Measurements from ENCODE around the gene NXT1. TPM values are rescaled to one million over a fixed set of nuclear protein-coding genes. Genes with fewer than 3 reads are reported as not detected.
"Not testable (repeated sequence)": the region's sequence is repeated elsewhere in the genome, so short reads cannot be mapped to it uniquely, and the experiment has no call there.

Gene NXT1
- total RNA-seq, 2 donors from 2014 or later: 77.5 to 77.6 TPM

DNA sequence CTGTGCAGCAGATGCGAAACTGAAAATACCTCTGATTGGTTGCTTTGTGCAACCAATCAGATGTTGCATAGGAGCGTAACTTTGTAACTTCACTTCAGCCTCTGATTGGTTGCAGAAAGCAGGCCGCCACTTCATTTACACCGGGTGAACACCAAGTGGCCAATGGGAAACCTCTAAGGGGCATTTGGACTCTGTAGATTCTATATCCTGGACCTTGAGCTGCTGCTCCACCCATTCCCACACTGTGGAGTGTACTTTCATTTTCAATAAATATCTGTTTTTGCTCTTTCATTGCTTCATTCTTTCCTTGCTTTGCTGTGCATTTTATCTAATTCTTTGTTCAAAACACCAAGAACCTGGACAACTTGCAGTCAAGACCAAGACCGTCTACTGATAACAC, 14.1 kb upstream of the NXT1 start:
- H3K4me3 Mint-ChIP-seq: no peak overlapping the region
- H3K27ac Mint-ChIP-seq: no peak overlapping the region
- DNase-seq (no peak), ATAC-seq (no peak)
- H3K9me3 ChIP-seq (ENCODE audit: control insufficient read depth, low read length, poor library complexity, severe bottlenecking): no peaks in the 10 kb centered on the region
- H3K27me3 Mint-ChIP-seq: peaks cover 11% of the 10 kb centered on the region
- no peaks in the 10 kb centered on the region for H3K36me3 Mint-ChIP-seq (ENCODE audit: low read depth)
- peaks cover 8% of the 10 kb centered on the region for H3K4me1 Mint-ChIP-seq

- no peak for DNase-seq
- Mint-ChIP-seq H3K4me3 (no peak overlapping the region), H3K27me3 (peaks cover 11% of the 10 kb centered on the region), H3K36me3 (ENCODE audit: low read depth) (no peaks in the 10 kb centered on the region), H3K4me1 (peaks cover 8% of the 10 kb centered on the region), H3K27ac (no peak overlapping the region)
- no peak for ATAC-seq
- no peaks in the 10 kb centered on the region for H3K9me3 ChIP-seq (ENCODE audit: control insufficient read depth, low read length, poor library complexity, severe bottlenecking)
Measured at GRCh38 chr20:23337312-23337711, 13.3 kb upstream of the NXT1 start.

- Mint-ChIP-seq H3K4me1 (peaks cover 2% of the 10 kb centered on the region), H3K27me3 (peaks cover 11% of the 10 kb centered on the region), H3K4me3 (no peak overlapping the region), H3K27ac (no peak overlapping the region), H3K36me3 (ENCODE audit: low read depth) (no peaks in the 10 kb centered on the region)
- no peaks in the 10 kb centered on the region for H3K9me3 ChIP-seq (ENCODE audit: control insufficient read depth, low read length, poor library complexity, severe bottlenecking)
- ATAC-seq (no peak), DNase-seq (no peak)
Measured at GRCh38 chr20:23339986-23340385, 10.6 kb upstream of the NXT1 start.

DNA sequence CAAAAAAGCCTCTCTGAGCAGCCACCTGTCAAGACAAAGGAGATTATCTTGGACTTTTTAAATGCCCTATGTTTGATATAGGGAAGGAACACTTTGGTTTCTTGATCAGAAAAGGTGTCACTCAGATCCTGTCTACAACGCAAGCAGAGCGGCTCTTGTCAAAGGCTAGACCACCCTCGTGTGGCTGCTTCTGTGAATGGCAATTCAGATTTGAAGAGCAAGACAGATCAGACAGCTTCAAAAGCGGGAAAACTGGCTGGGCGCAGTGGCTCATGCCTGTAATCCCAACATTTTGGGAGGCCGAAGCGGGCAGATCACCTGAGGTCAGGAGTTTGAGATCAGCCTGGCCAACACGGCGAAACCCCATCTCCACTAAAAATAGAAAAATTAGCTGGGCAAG, 10.1 kb upstream of the NXT1 start:
- DNase-seq: no peak
- peak; percentile 39 for ATAC-seq
- H3K27ac Mint-ChIP-seq: no peak overlapping the region

DNA sequence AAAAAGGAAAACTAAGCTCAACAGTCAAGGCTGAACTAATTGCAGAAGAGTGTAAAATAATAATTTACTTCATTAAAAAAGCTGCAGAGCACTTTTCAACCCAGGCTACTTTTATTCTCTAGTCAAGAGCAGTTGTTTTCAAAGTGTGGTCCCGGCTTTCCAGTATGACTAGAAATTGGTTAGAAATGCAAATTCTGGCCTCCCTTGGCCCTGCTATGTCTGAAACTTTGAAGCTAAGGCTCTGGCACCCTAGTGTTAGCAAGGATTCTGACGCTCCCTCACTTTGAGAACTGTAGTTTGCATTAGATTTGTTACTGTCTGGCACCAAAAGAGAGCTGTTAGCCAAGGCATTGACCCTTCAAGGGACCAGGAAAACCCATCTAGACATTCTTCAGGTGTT, 9.5 kb upstream of the NXT1 start:
- peaks cover 2% of the 10 kb centered on the region for H3K4me1 Mint-ChIP-seq
- DNase-seq (no peak), ATAC-seq (no peak)
- no peaks in the 10 kb centered on the region for H3K9me3 ChIP-seq (ENCODE audit: control insufficient read depth, low read length, poor library complexity, severe bottlenecking)
- H3K4me3 Mint-ChIP-seq: no peak overlapping the region
- no peak overlapping the region for H3K27ac Mint-ChIP-seq
- H3K36me3 Mint-ChIP-seq (ENCODE audit: low read depth): no peaks in the 10 kb centered on the region
- H3K27me3 Mint-ChIP-seq: peaks cover 11% of the 10 kb centered on the region

More for the DNA sequence above, 10.1 kb upstream of the NXT1 start:
- Mint-ChIP-seq H3K4me1 (peaks cover 2% of the 10 kb centered on the region), H3K36me3 (ENCODE audit: low read depth) (no peaks in the 10 kb centered on the region), H3K4me3 (no peak overlapping the region), H3K27me3 (peaks cover 11% of the 10 kb centered on the region)
- no peaks in the 10 kb centered on the region for H3K9me3 ChIP-seq (ENCODE audit: control insufficient read depth, low read length, poor library complexity, severe bottlenecking)

DNA sequence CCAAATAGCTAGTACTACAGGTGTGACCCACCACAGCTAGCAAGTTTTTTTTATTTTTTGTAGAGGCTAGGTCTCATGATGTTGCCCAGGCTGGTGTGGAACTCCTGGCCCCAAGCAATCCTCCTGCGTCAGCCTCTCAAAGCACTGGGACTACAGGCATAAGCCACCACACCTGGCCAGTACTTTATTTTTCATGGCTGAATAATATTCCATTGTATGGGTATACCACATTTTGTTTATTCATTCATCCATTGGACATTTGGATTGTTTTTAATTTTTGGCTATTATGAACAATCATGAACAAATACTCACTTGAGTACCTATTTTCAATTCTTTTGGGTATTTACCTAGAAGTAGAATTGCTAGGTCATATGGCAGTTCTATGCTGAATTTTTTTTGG, 7.0 kb upstream of the NXT1 start:
- Mint-ChIP-seq H3K4me1 (peaks cover 4% of the 10 kb centered on the region), H3K27me3 (peaks cover 5% of the 10 kb centered on the region), H3K27ac (no peak overlapping the region), H3K4me3 (no peak overlapping the region), H3K36me3 (ENCODE audit: low read depth) (no peaks in the 10 kb centered on the region)
- H3K9me3 ChIP-seq (ENCODE audit: control insufficient read depth, low read length, poor library complexity, severe bottlenecking): no peaks in the 10 kb centered on the region
- ATAC-seq (no peak), DNase-seq (no peak)

- no peak overlapping the region for H3K27ac Mint-ChIP-seq
- no peak for ATAC-seq
Measured at GRCh38 chr20:23344336-23344735, 6.3 kb upstream of the NXT1 start.

GRCh38 chr20:23346002-23346401, 4.6 kb upstream of the NXT1 start:
- no peaks in the 10 kb centered on the region for H3K9me3 ChIP-seq (ENCODE audit: control insufficient read depth, low read length, poor library complexity, severe bottlenecking)
- H3K4me1 Mint-ChIP-seq: peaks cover 12% of the 10 kb centered on the region
- ATAC-seq (no peak), DNase-seq (no peak)
- H3K27ac Mint-ChIP-seq: no peak overlapping the region
- H3K36me3 Mint-ChIP-seq (ENCODE audit: low read depth): peaks cover 2% of the 10 kb centered on the region
- H3K27me3 Mint-ChIP-seq: no peaks in the 10 kb centered on the region
- H3K4me3 Mint-ChIP-seq: no peak overlapping the region

More at GRCh38 chr20:23344336-23344735, 6.3 kb upstream of the NXT1 start:
- Mint-ChIP-seq H3K4me3 (no peak overlapping the region), H3K4me1 (peaks cover 4% of the 10 kb centered on the region), H3K27me3 (peaks cover 5% of the 10 kb centered on the region), H3K36me3 (ENCODE audit: low read depth) (no peaks in the 10 kb centered on the region)
- DNase-seq: no peak
- H3K9me3 ChIP-seq (ENCODE audit: control insufficient read depth, low read length, poor library complexity, severe bottlenecking): no peaks in the 10 kb centered on the region

DNA sequence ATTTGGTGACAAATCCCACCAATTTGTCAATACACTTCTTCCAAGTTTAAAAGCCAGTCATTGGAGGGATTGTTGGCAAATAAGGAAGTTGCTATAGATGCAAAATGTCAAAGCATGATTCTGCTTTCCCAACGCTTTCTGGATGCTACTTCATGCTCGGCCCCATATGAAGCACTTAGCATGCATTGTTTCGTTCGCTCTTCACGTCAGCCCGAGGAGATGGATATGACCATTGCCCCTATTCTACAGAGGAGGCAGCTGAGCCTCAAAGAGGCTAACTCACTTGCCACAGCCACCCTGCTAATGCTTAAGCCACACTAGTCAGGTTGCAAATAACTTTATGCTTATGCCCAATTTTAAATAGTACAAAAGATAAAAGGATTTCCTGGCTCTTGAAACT, 2.8 kb upstream of the NXT1 start:
- H3K36me3 Mint-ChIP-seq (ENCODE audit: low read depth): peaks cover 2% of the 10 kb centered on the region
- H3K9me3 ChIP-seq (ENCODE audit: control insufficient read depth, low read length, poor library complexity, severe bottlenecking): no peaks in the 10 kb centered on the region
- H3K27me3 Mint-ChIP-seq: no peaks in the 10 kb centered on the region
- DNase-seq: no peak
- H3K4me3 Mint-ChIP-seq: no peak overlapping the region
- ATAC-seq: no peak
- peaks cover 18% of the 10 kb centered on the region for H3K4me1 Mint-ChIP-seq
- H3K27ac Mint-ChIP-seq: peak overlapping the region; percentile 100

DNA sequence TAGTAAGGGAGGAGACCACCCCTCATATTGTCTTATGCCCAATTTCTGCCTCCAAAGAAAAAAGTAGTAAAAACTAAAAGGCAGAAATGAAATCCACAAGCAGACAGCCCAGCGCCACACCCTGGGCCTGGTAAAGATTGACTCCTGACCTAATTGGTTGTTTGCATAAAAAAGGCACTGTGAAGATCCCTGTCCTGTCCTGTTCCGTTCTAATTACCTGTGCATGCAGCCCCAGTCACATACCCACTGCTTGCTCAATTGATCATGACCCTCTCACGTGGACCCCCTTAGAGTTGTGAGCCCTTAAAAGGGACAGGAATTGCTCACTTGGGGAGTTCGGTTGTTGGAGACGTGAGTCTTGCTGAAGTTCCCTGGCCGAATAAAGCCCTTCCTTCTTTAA, 2.1 kb upstream of the NXT1 start:
- not testable (repeated sequence) for H3K27me3 Mint-ChIP-seq; H3K9me3 ChIP-seq (ENCODE audit: control insufficient read depth, low read length, poor library complexity, severe bottlenecking); ATAC-seq; H3K36me3 Mint-ChIP-seq (ENCODE audit: low read depth); H3K4me3 Mint-ChIP-seq; DNase-seq
- peaks cover 18% of the 10 kb centered on the region for H3K4me1 Mint-ChIP-seq
- peak overlapping the region; percentile 100 for H3K27ac Mint-ChIP-seq

- peaks cover 18% of the 10 kb centered on the region for H3K4me1 Mint-ChIP-seq
- ATAC-seq: peak; percentile 53
- peak overlapping the region; percentile 100 for H3K27ac Mint-ChIP-seq
- H3K27me3 Mint-ChIP-seq: no peaks in the 10 kb centered on the region
- no peaks in the 10 kb centered on the region for H3K9me3 ChIP-seq (ENCODE audit: control insufficient read depth, low read length, poor library complexity, severe bottlenecking)
- peaks cover 2% of the 10 kb centered on the region for H3K36me3 Mint-ChIP-seq (ENCODE audit: low read depth)
- H3K4me3 Mint-ChIP-seq: peak overlapping the region; percentile 99
- peak in 2 of 3 donors; percentile 69 to 74 for DNase-seq
Measured at GRCh38 chr20:23349338-23350195, 1.0 kb upstream of the NXT1 start.

GRCh38 chr20:23350904-23351838, 580 bp downstream of the NXT1 start:
- H3K27ac Mint-ChIP-seq: peak overlapping the region; percentile 100
- H3K9me3 ChIP-seq (ENCODE audit: control insufficient read depth, low read length, poor library complexity, severe bottlenecking): no peaks in the 10 kb centered on the region
- peak overlapping the region; percentile 99 for H3K4me3 Mint-ChIP-seq
- peaks cover 18% of the 10 kb centered on the region for H3K4me1 Mint-ChIP-seq
- peaks cover 2% of the 10 kb centered on the region for H3K36me3 Mint-ChIP-seq (ENCODE audit: low read depth)
- ATAC-seq (peak; percentile 38), DNase-seq (peak; percentile 39 to 50 (median 39))
- H3K27me3 Mint-ChIP-seq: no peaks in the 10 kb centered on the region

GRCh38 chr20:23356203-23356602, 5.6 kb downstream of the NXT1 start:
- peak overlapping the region; percentile 49 for H3K27ac Mint-ChIP-seq
- ATAC-seq (no peak), DNase-seq (no peak)
- H3K27me3 Mint-ChIP-seq: no peaks in the 10 kb centered on the region
- H3K36me3 Mint-ChIP-seq (ENCODE audit: low read depth): no peaks in the 10 kb centered on the region
- H3K9me3 ChIP-seq (ENCODE audit: control insufficient read depth, low read length, poor library complexity, severe bottlenecking): no peaks in the 10 kb centered on the region
- peaks cover 10% of the 10 kb centered on the region for H3K4me1 Mint-ChIP-seq
- no peak overlapping the region for H3K4me3 Mint-ChIP-seq
